Stimulated activated CD8-positive, alpha-beta memory T cell treated with anti-CD3 and anti-CD28 coated beads, Interleukin-4, amount 100 ng/mL, for 4 hours (primary cell): ENCODE measurements around the gene PTX4.

ENCODE experiments used
- DNase-seq, 2 donors: peaks; one replicate each; pipeline ENCODE4 v3.0.0-alpha.2; 2020; ENCODE audit warnings: low read depth in 2 of 2, low spot score in 1 of 2

Gene PTX4, protein sequence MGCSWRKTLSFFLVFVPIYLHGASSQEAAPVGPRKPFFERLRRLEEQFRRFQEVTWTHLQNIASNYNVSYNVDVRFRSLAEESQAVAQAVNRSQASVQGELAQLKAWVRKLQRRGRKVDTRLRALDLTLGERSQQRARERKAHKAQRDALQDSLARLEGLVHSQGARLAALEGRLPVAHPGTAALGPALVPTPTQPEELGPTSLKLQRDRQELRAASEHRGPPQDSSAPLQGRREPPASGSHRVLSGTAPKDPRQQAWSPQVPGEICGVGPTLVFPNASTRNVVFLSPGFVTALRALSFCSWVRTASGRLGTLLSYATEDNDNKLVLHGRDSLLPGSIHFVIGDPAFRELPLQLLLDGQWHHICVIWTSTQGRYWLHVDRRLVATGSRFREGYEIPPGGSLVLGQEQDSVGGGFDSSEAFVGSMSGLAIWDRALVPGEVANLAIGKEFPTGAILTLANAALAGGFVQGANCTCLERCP

DNA sequence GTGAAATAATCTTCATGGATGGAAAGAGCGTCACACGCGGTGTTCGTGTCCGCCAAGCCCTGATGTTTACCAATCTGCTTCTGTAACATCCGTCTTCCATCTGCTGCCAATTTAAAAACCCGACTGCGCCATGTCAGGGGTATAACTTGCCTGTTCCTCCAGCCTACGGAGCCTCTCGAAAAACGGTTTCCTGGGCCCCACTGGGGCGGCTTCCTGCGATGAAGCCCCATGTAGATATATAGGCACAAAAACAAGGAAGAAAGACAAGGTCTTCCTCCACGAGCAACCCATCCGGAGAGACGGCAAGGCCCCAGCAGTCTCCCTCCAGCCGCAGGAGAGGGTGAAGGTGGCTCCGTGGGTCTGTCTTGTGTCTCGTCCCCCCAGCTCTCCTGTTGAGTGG, at the start of gene PTX4:
Gene PTX4, minus strand, starts transcription at position 326 of the 400 bp plus-strand sequence. Its CDS starts 35 bp downstream, at position 291.
- no peak for DNase-seq

DNA sequence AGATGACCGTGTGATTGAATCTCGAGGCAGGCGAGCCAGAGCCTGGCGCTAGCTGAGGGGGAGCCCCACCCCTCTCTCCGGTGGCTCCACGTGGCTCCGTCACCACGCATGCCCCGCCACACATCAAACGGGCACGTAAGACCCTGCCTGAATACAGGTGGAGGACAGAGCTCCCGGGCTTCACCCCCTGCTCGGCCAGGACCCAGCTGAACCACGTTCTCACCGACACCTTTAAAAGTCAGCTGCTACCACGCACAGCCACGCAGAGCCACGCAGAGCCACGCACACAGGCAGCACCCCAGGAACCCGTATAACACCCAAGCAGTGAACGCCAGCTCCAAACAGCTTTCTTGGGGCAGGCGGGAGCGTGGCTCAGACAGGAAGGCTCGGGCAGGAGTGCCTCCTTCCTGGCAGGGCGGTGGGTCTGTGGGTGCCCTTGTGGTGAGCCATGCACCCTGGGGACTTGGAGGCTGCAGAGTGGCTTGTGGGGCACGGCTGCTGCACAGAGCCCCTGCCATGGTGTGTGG, 49.1 kb upstream of the PTX4 start:
- no peak for DNase-seq

DNA sequence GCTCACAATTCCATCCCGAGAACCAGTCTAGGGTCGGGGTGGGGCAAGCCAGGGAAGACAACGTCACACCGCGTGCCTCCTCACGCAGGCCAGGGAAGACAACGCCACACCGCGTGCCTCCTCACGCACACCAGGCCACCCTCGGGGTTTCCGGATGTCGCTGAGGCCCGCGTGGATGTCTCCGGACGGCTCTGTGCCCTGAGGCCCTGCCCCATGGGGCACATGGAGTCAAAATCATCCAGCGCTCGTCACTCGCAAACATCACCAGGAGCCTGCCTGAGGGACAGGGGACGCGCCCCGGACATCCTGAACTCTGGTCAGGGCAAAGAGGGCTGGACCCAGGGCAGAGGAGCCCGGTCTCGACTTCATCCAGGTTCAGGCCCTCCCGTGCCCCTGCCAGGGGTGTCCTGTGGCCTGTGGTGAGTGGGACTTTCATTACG, 48.4 kb upstream of the PTX4 start:
- no peak for DNase-seq

DNA sequence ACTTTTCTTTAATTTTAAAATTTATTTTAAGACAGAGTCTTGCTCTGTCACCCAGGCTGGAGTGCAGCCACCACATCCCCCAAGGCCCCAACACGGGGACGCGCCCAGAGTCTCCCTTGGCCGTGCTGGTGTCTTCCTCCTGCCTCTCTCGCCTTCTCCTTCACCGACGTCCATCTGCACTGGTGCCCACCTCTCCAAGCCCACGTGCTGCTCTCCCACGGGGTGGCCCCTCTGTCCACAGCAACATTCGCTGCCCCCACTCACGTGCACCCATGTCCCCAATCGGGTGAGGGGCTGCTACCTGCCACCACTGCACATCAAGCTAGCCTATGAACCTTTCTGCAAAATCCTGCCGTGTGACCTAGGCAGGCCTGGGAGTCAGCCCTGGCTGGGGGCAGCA, 47.9 kb upstream of the PTX4 start:
- DNase-seq = no peak

DNA sequence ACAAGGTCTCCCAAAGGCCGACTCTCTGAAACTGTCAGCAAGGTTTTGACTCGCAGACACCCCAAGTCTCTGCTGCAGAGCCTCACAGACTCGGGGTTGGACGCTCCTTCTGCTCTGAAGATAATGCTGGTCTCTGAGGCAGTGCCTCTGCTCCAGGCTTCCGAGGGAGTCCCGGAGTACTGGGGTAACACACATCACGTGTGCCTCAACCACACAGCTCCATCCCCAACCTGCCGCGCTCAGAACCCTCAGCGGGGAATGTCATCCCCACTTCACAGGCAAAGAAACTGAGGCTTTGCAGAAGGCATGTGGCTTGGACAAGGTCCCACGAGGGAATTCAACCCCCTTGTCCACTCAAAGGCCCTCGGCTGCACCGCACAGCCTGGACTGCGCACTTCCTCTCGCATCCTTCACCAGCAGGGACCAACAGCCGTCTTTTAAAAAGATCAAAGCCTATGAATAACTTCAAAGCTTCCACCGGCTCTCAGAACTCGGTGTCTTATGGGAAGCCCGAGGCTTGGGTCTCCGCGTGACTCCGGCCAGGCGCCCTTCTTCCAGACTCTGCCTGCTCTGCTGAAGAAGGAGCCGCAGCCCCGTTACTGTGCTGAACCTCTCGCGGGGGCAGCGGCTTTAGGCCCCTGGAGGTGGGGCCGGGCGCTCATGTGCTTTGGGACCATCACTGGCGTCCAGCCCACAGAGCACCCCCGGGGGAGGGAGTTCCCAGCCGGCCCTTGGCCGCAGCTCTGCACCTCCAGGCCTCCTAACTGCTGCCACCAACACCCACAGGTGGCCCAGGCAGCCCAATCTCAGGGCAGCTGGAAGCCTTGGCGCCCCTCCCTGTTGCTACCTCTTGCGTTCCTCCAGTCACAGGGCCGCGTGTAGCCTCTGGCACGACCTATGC, 46.9 kb upstream of the PTX4 start:
- no peak for DNase-seq

DNA sequence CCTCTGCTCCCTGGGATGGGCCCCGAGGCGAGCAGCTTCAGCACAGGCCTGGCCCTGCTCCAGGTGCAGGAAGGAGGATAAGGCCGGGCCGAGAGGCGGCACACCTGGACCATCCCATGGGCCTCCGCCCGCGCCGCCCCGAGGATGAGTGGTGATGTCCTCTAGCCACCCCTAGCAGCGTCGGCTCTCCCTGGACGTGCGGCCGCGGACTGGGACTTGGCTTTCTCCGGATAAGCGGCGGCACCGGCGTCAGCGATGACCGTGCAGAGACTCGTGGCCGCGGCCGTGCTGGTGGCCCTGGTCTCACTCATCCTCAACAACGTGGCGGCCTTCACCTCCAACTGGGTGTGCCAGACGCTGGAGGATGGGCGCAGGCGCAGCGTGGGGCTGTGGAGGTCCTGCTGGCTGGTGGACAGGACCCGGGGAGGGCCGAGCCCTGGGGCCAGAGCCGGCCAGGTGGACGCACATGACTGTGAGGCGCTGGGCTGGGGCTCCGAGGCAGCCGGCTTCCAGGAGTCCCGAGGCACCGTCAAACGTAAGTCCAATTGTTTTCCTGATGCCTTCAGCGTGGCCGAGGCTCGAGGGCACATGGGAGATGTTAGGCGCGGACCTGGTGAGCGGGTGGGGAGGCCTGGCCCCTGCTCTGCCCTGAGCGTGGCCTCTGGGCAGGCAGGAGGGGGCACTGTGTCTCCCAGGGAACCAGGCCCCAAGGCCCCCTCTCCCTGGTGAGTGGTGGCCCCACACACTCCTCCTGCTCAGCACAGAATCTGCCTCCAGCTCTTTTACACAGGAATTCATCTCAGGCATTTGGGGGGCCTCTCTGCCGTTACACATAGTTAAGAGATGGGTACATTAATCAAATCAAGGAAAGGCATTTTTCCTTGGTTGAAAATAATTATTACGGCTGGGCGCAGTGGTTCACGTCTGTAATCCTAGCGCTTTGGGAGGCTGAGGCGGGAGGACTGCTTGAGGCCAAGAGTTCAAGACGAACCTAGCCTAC, 45.6 kb upstream of the PTX4 start:
- no peak for DNase-seq

DNA sequence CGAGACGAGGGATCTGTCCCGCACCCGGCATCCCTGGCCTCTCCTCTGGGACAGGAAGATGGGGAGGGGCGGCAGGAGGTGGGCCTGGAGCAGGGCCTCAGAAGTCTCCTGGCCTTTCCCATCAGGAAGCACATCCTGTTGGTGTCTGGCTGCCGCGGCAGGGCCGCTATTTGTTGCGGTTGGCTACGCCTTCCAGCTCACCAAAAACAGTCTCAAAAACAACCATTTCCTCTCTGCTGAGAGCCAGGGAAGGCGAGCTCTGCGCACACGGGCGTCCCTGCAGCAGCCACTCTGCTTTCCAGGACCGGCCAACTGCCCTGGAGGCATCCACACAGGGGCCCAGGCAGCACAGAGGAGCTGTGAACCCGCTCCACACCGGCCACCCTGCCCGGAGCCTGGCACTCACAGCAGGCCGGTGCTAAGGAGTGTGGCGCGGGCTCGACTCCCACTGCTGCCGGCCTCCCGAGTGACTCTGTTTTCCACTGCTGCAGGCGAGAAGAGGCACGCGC, 44.8 kb upstream of the PTX4 start, which contains the start of gene TMEM204:
Gene TMEM204, plus strand, starts transcription at position 224 of the 509 bp plus-strand sequence. CDS start 610 bp downstream, outside the sequence.
- DNase-seq = no peak

DNA sequence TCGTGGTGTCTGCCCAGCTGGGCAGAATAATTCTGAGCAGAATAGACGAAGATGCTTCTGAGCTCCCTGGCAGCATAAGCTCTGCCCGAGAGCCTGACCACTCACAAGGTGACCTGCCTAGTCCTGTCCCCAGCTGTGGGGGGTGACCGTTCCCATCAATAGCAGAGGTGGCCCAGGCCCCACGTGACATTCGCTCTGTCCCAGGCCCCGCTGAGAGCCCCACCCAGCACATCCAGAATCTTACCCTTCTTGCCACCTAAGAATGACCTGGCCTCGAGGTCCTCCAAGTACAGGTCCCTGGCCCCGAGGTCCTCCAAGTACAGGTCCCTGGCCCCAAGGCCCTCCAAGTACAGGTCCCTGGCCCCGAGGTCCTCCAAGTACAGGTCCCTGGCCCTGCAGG, 44.0 kb upstream of the PTX4 start:
- no peak for DNase-seq

DNA sequence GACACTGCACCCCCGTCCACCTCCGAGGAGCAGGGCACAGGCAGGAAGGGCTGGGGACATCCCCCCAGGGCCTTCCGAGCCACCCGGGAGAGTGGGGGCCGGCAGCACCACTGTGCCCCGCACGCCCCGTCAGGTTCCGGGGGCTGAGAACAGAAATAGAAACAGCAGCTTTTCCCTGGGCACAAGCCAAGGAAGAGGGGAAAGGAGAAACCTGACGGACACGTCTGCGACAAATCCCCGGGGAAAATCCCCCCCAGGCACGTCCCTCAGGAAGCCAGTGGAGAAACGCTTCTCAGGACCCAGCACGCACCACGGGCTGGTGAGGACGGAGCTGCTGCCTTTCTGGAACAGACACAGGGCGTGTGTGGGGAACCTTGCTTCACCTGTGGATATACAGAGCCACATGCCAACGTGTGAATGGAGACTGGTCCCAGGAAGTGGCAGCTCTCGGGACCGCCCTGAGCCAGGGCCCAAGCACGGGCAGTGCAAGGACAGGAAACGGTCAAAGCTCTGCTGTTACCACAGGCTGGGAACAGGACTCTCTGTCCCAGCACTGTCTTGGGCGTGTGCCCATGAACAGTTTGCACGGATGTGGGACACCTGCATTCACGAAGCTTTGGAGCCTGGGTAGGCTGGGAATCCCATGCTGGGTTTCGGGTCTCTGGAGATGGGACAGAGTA, 43.5 kb upstream of the PTX4 start:
- DNase-seq = no peak

DNA sequence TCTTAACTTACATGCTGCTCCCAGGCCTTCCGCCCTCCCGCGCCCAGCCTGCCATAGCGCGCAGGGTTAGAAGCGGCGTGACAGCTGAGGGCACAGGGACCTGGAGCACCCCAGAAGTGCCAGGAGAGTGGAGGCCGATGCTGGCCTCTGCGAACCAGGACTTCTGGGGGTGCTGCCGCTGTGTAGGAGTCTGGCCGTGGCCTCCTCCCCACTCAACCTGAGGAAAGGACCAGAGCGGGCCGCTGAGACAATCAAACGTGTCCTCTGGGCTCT, 42.8 kb upstream of the PTX4 start:
- DNase-seq = no peak

DNA sequence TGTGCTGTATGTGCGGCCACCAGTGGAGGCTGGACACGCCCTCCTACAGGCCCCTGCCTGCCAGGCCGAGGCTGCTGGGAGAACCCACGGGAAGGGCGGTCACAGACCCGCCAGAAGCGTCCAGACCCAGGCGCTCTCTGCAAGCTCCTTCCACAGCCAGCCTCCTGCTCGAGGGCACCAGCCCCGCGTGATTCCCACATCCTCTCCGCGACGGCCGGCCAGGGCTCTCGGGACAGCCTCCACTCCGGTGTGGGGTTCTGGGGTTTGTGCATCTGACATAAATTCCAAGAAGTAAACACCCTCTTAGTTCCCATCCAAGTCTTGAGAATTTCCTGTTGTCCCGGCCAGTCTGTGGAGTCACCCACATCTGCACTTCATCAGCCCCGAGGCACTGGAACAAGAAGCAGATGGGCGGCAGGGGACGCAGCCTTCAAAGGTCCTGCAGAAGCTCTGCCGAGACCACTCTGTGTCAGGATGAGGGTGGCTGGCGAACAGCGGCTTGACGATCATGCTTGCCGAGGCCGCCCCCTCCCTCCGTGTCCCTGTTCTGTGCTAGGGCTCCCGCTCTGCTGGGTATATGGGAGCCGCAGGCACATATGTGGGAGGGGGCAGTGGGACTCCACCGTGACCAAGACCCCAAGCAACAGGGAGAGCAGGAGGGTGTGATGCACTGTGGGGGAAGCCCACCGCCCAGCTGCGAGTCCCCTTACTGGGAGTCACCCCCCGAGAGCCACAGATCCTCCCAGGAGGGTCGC, 42.3 kb upstream of the PTX4 start:
- DNase-seq = no peak

DNA sequence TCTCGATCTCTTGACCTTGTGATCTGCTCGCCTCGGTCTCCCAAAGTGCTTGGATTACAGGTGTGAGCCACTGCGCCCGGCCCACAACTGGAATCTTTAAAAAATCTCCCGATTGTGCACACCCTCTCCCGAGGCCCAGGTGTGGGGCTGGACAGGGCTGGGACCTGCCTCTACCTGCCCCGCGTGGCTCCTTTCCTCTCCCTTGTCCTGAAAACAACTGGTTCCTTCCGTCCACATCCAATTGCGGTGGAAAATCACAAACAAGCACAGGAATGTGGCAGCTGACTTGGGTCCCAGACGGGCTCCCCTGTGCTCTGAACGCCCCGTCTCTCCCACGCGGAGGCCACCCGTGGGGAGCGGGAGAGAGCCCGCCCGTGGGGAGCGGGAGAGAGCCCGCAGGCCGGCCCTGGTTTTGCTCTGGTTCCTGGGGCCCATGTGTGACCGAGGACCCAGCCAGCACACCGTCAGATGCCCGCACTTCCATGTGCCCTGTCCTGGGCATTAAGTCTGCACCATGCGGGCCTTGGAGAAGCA, 41.7 kb upstream of the PTX4 start:
- DNase-seq = no peak

DNA sequence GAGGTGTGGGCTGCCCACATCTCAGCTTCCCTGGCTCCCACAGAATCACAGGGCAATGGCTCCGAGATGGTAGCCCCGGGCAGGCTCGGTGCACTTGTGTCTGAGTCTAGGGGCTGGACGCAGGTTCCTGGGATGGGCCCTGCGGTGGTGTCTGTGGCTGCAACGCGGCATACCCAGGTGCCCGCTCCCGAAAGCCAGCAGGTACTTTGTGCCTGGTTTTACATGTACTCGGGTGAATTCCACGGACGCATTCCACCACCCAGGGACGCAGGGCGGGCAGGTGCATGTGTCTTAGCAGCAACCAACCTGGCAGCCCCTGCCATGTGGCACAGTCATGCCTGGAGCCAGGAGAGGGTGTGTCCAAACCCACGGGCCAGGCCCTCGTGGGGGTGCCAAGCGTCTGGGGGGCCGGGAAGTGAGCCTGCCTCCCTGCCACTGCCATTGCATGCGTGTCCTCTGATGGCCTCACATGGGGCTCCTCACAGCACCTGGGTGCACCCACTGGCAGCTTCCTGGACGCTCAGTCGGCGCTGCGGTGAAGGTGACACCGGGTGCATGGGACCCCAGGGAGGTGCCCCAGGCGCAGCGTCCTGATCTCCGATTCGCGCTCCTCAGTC, 40.3 kb upstream of the PTX4 start:
- no peak for DNase-seq

DNA sequence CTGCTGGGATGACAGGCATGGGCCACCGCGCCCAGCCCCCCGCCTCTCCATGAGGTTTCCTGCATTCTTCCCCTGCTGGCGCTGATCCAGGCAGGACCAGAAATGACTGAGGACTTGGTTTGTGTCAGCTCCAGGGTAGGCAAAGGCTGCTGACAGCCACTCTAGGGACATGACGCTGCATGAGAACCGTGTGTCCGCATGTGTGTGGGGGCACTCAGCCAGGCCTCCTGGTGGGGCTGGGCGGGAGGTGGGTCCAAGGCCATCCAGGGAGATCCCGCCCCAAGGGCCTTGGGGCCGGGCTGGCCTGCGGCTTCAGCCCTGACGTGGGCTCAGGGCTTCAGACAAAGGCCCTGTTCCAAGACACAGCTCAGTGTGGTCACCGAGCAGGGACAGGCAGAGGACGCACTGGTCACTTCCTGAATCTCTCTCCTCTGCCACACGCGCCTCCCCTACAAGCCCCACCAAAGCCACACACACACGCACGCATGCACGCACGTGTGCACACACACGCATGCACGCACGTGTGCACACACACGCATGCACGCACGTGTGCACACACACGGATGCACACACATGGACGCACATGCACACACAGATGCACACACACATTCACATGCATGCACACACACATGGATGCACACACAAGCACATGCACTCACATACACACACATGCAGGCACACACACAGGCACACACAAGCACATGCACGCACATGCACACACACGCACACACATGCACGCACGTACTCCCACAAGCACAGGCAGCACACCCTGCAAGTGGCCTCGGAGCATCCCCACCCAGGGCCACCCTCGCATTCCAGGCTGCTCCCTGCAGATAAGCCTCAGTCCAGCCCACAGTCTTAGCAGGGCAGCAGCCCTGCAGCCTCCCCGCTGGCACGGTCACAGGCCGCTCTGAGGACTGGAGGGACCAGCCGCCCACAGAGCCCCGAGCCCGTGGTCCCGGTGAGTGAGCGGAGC, 39.4 kb upstream of the PTX4 start:
- DNase-seq = no peak

DNA sequence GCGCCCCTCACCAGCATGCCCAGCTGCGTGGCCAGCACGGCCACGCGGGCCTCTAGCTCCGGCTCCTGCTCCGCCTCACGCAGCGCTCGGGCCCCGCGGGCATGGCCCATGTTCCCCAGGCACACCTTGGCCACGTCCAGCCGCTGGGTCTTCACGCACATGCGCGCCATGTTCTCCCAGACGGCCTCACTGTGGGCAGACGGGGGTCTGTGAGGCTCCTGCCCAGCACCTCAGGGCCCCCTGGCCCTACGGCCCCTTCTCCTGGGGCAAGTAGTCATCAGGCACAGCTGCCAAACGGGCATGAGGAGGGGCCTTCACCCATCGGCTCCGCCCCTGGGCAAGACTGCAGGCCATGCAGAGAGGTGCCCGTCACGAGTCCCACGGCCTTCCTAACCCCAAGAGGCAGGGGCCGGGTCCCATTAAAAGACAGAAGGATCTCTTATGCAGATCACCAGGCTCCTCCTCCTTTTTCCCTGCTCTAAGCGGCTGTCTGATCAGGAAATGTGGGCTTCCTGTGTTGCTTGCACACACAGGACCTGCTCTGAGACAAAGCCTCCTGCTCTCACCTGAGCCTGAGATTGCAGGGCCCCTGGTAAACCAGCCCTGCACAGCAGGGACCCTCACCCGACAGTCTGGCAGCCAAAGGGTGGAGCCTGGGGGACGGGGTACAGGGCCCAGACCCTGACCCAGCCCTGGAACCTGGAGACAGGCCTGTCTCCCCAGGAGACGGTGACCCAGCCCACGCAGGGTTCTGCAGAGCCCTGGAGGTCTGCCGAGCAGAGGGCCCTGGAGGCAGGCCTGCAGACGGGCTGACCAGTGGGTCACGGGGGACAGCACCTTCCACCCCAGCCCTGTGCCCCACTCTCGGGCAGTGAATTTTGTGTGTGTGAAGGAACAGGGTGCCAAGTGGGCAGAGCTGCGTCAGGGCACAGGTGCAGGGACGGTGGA, 38.1 kb upstream of the PTX4 start:
- no peak for DNase-seq
